Left colon (tissue), 2 donors: ENCODE measurements around the gene KLF11. TPM values are rescaled to one million over a fixed set of nuclear protein-coding genes. Genes with fewer than 3 reads are reported as not detected.

Experiments used
- ATAC-seq: fragments of 200-7000 bp; cut with Tn5 transposase; one replicate; pipeline ENCODE4 v1.9.1; 2020; ENCODE audit warnings: mild to moderate bottlenecking, moderate library complexity
- DNase-seq, 2 donors: peaks; one replicate each; pipeline ENCODE4 v3.0.0-alpha.2; 2020
- intact Hi-C, 2 donors: fragments of 100-400 bp; cut with DNase I in 1 of 2; cut with micrococcal nuclease in 1 of 2; formaldehyde crosslinking; loops; one replicate each; pipeline versions ENCODE4 v1.11.2 to v1.14.0; 2022; cut with DNase I, micrococcal nuclease
- total RNA-seq, 2 donors: library from RNA; stranded (reverse); fragmentation: NEBNext Ultra II Directional; extraction: Animal tissue kit (Norgen Biotek cat#: 25700); gene quantifications; one replicate each; pipeline ENCODE4 v1.2.1, GENCODE V29; 2021
- donor health status: DM: no; HTN: no; CAD: no.
- donor health status: DM: yes; HTN: yes; CAD: no.

Gene KLF11
- total RNA-seq, 2 donors from 2014 or later: 9.7 to 10.2 TPM

- intact Hi-C loops: loop anchor here in 1 of 2 donors (5.0 kb wide), 1 partner anchor 359 kb away; no protein-coding TSS in a partner anchor
- no peak for DNase-seq
- ATAC-seq: no peak
Observed at GRCh38 chr2:10073706-10074105, 30.4 kb downstream of the KLF11 start.

DNA sequence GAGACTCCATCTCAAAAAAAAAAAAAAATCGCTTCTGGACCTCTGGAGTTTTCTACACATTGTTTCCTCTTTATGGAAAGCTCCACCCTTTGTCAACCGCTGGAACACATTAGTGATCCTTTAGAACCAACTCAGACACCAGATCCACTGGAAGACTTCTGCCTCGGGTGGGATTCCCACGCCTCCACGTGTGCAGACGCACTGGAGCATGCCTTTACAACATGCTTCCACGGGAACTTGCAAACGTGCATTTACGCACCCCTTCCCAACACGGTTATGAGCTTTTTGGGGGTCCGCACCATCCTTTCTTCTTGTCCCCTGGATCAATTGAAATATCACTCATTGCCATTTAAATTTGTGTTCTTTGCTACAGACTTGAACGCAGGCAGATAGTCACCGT, 31.8 kb downstream of the KLF11 start:
- intact Hi-C loops: no loop called here
- ATAC-seq: no peak
- DNase-seq: no peak

DNA sequence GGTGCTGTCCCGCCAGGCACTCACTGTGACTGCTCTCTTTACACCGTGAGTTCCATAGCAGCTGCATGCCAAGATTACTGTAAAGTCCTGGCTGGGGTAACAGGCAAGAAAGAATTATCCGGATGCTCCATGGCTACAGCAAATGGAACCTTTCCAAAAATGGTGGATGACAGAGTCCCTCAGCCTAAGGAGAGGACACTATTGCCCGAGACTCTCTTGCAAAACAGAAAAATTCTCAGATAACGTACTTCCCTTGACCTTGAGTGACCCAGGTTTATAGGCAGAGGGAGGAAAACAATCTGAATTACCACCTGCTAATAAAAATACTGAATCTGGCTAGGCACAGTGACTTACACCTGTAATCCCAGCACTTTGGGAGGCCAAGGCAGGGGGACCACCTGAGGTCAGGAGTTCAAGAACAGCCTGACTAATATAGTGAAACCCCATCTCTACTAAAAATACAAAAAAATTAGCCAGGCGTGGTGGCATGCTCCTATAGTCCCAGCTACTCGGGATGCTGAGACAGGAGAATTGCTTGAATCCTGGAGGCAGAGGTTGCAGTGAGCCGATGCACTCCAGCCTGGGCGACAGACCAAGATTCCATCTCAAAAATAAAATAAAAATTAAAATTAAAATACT, 32.3 kb downstream of the KLF11 start:
- ATAC-seq (no peak), DNase-seq (no peak)
- intact Hi-C loops: no loop called here

DNA sequence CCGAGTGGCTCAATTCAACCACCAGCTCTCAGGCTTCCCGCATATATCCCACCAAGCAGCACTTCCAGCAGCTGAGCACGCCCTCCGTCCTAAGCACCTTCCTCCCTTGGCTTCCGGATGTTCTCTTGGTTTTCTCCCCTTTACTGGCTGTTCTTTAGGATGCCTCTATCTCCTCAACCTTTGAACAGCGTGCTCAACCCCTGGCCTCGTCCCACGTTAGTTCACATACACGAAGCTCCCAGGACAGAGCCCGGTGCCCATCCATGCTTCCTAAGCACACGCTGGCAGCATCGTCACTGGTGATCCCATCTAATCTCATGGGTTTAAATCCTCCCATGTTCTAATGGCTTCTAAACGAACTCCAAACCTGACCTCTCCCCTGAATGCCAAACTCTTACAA, 33.2 kb downstream of the KLF11 start:
- ATAC-seq (no peak), DNase-seq (no peak)
- intact Hi-C loops: no loop called here

GRCh38 chr2:10076988-10077527, 33.7 kb downstream of the KLF11 start:
- intact Hi-C loops: no loop called here
- DNase-seq: no peak
- ATAC-seq: no peak

DNA sequence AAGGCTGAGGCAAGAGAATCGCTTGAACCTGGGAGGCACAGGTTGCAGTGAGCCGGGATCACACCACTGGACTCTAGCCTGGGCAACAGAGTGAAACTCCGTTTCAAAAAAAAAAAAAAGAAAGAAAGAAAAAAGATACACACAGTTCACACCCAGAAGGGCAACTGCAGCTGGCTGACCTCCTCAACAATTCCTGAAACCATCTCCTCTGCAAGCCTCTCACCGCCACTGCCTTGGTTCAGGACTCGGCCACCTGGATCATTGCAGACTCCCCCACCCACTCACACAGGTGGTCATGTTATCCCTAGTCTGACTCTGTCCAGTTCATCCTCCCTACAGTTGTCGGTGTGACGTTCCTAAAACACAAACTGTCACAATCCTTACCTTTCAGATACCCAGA, 34.7 kb downstream of the KLF11 start:
- intact Hi-C loops: no loop called here
- ATAC-seq: no peak
- DNase-seq: no peak

GRCh38 chr2:10078704-10079265, 35.4 kb downstream of the KLF11 start:
- ATAC-seq (peak; percentile 22), DNase-seq (no peak)
- intact Hi-C loops: no loop called here

DNA sequence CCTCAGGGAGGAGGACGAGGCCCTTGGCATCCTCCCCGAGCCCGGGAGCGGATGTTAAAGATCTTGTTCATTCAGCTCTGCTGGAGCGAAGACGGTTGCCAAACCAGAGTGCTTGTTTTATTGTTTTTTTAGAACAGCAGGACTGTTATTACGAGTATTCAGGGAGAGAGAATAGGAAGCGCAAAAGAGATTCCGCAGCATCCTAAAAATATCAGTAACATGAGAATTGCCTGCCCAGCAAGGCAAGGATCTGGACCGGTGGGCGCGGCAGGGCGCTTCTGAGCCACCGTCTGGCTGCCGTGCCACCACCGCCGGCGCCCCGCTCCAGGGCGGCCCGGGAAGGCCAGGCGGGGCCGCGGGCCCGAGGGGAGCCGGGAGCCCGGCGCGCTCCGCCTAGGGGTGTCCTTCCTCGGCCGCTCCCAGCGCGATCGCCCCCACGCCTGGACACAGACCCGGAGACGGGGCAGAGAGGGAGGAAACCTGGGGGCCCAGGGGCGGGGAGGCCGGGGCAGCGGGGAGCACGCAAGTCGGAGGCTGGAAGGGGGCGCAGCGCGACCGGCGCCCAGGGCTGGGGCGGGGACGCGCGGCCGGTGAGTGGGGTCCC, 36.0 kb downstream of the KLF11 start:
- DNase-seq: peak in 1 of 2 donors; percentile 32
- intact Hi-C loops: no loop called here

DNA sequence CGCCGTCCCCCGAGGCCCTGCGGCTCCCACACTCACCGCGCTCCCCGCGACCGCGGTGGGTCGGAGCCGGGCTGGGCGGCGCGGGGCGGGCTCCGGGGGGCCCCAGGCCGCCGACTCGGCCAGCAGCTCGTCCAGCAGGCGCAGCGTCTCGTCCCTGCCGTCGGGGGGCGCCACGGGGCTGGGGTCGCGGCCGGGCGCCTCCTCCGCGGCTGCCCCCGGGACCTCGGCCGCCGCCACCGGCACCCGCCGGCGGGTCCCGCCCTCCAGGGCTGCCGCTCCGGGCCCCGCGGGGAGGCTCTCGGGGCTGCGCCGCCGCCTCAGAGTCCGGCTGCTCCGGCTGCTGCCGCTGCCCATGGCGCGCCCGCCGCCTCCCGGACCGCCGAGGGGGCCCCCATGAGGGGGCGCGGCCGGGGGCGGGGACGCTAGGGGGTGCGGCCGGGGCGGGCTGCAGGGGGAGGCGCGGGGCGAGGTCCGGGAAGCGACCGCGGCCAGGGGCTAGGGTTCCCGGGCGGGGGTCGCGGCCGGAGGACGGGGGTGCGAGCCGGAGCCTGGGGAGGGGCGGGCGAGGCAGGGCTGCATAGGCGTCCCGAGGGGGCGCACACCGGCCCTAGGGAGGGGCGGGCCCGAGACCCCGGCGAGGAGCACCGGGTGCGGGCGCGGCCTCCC, 36.7 kb downstream of the KLF11 start, which contains the start of gene CYS1:
Gene CYS1 (minus strand): TSS at position 542 of the 666 bp plus-strand sequence. CDS start 188 bp downstream, at position 354.
- intact Hi-C loops: no loop called here
- ATAC-seq (peak; percentile 52), DNase-seq (peak in 1 of 2 donors; percentile 25)

More for the DNA sequence above, 36.0 kb downstream of the KLF11 start:
- peak; percentile 68 for ATAC-seq

- ATAC-seq: no peak
- intact Hi-C loops: no loop called here
- no peak for DNase-seq
Observed at GRCh38 chr2:10080536-10081304, 37.4 kb downstream of the KLF11 start.

DNA sequence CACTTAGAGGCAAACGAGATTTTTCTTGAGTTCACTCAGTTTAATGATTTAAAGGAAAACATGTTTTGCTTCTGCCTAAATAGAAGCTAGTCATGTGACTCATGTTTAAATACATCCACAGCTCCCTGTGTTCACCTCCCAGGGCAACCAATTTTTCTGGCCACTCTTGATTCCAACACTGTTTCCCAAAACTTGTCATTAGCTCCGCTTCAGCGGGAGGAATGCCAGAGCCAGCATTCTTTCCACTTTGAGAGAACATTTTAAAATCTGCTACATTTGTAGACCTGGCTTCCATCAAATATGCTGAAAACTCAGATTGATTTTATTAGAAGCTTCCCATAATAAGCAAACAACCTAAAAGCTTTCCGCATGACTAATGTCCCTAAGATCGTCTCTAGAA, 39.7 kb downstream of the KLF11 start:
- ATAC-seq (no peak), DNase-seq (no peak)
- intact Hi-C loops: no loop called here

GRCh38 chr2:10083692-10084211, 40.4 kb downstream of the KLF11 start:
- ATAC-seq (no peak), DNase-seq (no peak)
- intact Hi-C loops: no loop called here

DNA sequence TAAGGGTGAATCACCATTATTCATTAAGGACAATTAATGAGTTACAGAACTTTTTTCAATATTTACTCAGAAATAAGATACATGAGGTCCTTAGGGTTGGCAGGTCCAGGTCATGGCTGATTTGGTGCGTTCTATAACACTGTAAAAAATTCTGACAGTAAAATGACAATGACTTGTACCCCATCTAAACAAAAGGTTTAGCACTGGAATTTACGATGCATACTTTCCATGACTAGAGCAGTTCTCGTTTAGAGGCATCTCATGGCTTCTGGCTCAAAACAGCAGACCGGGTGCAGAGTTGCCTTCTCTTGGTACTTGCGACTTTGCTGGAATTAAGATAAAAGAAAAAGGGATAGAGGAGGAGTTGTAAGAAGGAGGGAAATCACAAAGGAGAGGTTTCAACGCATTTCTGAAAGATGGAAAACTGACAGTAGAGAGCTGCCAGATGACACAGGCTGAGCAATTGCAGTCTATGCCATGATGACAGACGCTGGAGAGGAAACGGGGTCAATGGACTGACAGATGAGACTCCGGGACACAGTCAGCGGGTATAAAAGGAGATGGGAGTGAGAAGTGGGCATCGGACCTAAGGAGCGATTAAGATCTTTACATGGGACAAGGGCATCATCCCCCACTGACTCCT, 41.0 kb downstream of the KLF11 start:
- ATAC-seq (no peak), DNase-seq (no peak)
- intact Hi-C loops: no loop called here

GRCh38 chr2:10085043-10085667, 41.8 kb downstream of the KLF11 start:
- intact Hi-C loops: no loop called here
- no peak for DNase-seq
- ATAC-seq: no peak

- ATAC-seq (no peak), DNase-seq (no peak)
- intact Hi-C loops: no loop called here
Observed at GRCh38 chr2:10085668-10086059, 42.3 kb downstream of the KLF11 start.

DNA sequence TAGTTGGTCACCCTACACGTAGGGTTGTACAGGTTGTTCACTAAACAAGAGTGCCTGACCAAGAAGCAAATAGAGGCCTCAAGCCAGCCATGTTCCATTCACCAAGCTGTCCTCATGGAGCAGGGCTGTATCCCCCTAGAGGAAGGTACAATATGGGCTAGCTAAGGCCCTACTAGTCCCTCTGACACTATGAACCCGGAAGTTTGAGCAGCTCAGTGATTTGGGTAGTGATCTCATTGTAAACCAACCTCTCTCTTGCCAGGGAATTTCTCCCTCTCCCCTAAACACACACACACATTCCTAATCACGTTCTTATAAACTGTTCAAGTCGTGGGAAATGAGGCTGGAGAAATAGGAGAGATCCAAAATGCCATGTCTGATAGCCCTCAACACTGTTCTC, 43.6 kb downstream of the KLF11 start:
- ATAC-seq (peak; percentile 75), DNase-seq (no peak)
- intact Hi-C loops: no loop called here

- intact Hi-C loops: no loop called here
- peak; percentile 34 for ATAC-seq
- DNase-seq: no peak
Observed at GRCh38 chr2:10087360-10087759, 44.0 kb downstream of the KLF11 start.
